Uterus (tissue), 4 donors: ENCODE results near the gene KCNJ16. TPM values are rescaled to one million over a fixed set of nuclear protein-coding genes. Genes with fewer than 3 reads are reported as not detected.
A peak's percentile ranks its signal among the peaks of the same experiment; 100 is the strongest.

Source experiments
- DNase-seq, 2 donors: peaks; one replicate each; pipeline ENCODE4 v3.0.0-alpha.2; 2019 to 2020
- H3K27ac ChIP-seq, 2 donors: fragments of 200-600 bp; sonication (generic); 1 replicate in 1 of 2; 2 replicates in 1 of 2; pipeline ENCODE4 v1.5.1; 2016 to 2018
- H3K27me3 ChIP-seq, 2 donors: fragments of 200-600 bp; sonication (generic); one replicate each; pipeline ENCODE4 v1.5.1; 2018 to 2019; ENCODE audit warnings: control low read depth in 1 of 2
- H3K36me3 ChIP-seq, 2 donors: fragments of 200-600 bp; sonication (generic); one replicate each; pipeline ENCODE4 v1.5.1; 2019; ENCODE audit warnings: control low read depth in 1 of 2
- H3K4me1 ChIP-seq, 2 donors: fragments of 200-600 bp; sonication (generic); one replicate each; pipeline ENCODE4 v1.5.1; 2018 to 2019; ENCODE audit warnings: control low read depth in 1 of 2
- H3K4me3 ChIP-seq, 2 donors: fragments of 200-600 bp; sonication (generic); 1 replicate in 1 of 2; 2 replicates in 1 of 2; pipeline ENCODE4 v1.5.1; 2018 to 2019; ENCODE audit warnings: mild to moderate bottlenecking in 1 of 2
- H3K9me3 ChIP-seq, 2 donors: fragments of 200-600 bp; sonication (generic); one replicate each; pipeline ENCODE4 v1.5.1; 2019; ENCODE audit warnings: control low read depth in 1 of 2
- CTCF ChIP-seq, 4 experiments: fragments of 200-600 bp in 2 of 4; fragments of 450-650 bp in 2 of 4; sonication (generic) in 2 of 4; IDR thresholded peaks; one replicate each; pipeline ENCODE4 v1.5.1; 2016 to 2019; ENCODE audit warnings: antibody characterized with exemption in 4 of 4, mild to moderate bottlenecking in 2 of 4, moderate library complexity in 1 of 4
- POLR2A ChIP-seq, 2 donors: fragments of 450-650 bp; IDR thresholded peaks; one replicate each; pipeline ENCODE4 v1.6.1; 2016; ENCODE audit warnings: antibody characterized with exemption in 2 of 2, mild to moderate bottlenecking in 1 of 2, moderate library complexity in 1 of 2
- intact Hi-C: fragments of 100-400 bp; cut with DNase I; formaldehyde crosslinking; loops from one replicate; pipeline ENCODE4 v1.15.1; 2023; ENCODE audit warnings: low total_unique reads
- total RNA-seq, 4 donors: library from RNA; depleted of rRNA in 3 of 4; stranded (reverse); fragments of >200 nt in 3 of 4; gene quantifications; one replicate each; pipeline versions ENCODE4 v1.1.0 to v1.2.4, GENCODE V29; 2014 to 2023
- donor health status: DM: yes; HTN: yes; CAD: no.

KCNJ16 gene
- total RNA-seq, 4 donors from 2014 or later, result 2.4 TPM; not detected in 2

GRCh38 chr17:70169709-70170597 is 94.9 kb downstream of the KCNJ16 start:
- Histone ChIP-seq H3K9me3 (no peaks in the 10 kb centered on the region), H3K36me3 (no peaks in the 10 kb centered on the region), H3K4me3 (peak overlapping the region; percentile 1 to 58), H3K27me3 (peaks cover 0 to 8% of the 10 kb centered on the region in 2 donors), H3K27ac (no peak overlapping the region), H3K4me1 (no peaks in the 10 kb centered on the region)
- intact Hi-C loops, result no loop called here
- TF ChIP-seq CTCF (IDR thresholded peaks at IDR 0.05) (no peak), POLR2A (IDR thresholded peaks at IDR 0.05) (no peak)
- DNase-seq, result no peak

GRCh38 chr17:70171159-70171558 is 96.1 kb downstream of the KCNJ16 start:
- no peak overlapping the region for H3K27ac ChIP-seq
- H3K4me1 ChIP-seq, result no peaks in the 10 kb centered on the region
- no peaks in the 10 kb centered on the region for H3K36me3 ChIP-seq
- no peak overlapping the region for H3K4me3 ChIP-seq
- TF ChIP-seq CTCF (IDR thresholded peaks at IDR 0.05) (no peak), POLR2A (IDR thresholded peaks at IDR 0.05) (no peak)
- intact Hi-C loops, result no loop called here
- no peak for DNase-seq
- H3K9me3 ChIP-seq, result no peaks in the 10 kb centered on the region
- peaks cover 0 to 8% of the 10 kb centered on the region in 2 donors for H3K27me3 ChIP-seq

- TF ChIP-seq POLR2A (IDR thresholded peaks at IDR 0.05) (no peak), CTCF (IDR thresholded peaks at IDR 0.05) (no peak)
- intact Hi-C loops, result no loop called here
- Histone ChIP-seq H3K27me3 (peaks cover 0 to 8% of the 10 kb centered on the region in 2 donors), H3K4me3 (no peak overlapping the region), H3K4me1 (no peaks in the 10 kb centered on the region), H3K36me3 (no peaks in the 10 kb centered on the region), H3K27ac (no peak overlapping the region), H3K9me3 (no peaks in the 10 kb centered on the region)
- DNase-seq, result no peak
Observed at GRCh38 chr17:70172449-70172848, 97.4 kb downstream of the KCNJ16 start.

GRCh38 chr17:70172923-70173322 is 97.9 kb downstream of the KCNJ16 start:
- Histone ChIP-seq H3K4me1 (no peaks in the 10 kb centered on the region), H3K9me3 (no peaks in the 10 kb centered on the region), H3K27me3 (peaks cover 0 to 5% of the 10 kb centered on the region in 2 donors), H3K4me3 (no peak overlapping the region), H3K27ac (no peak overlapping the region), H3K36me3 (no peaks in the 10 kb centered on the region)
- intact Hi-C loops, result no loop called here
- no peak for DNase-seq
- TF ChIP-seq CTCF (IDR thresholded peaks at IDR 0.05) (no peak), POLR2A (IDR thresholded peaks at IDR 0.05) (no peak)

- Histone ChIP-seq H3K4me3 (no peak overlapping the region), H3K36me3 (no peaks in the 10 kb centered on the region), H3K27ac (no peak overlapping the region), H3K27me3 (peaks cover 0 to 5% of the 10 kb centered on the region in 2 donors), H3K4me1 (no peaks in the 10 kb centered on the region), H3K9me3 (no peaks in the 10 kb centered on the region)
- no peak for DNase-seq
- intact Hi-C loops, result no loop called here
- TF ChIP-seq POLR2A (IDR thresholded peaks at IDR 0.05), result no peak
- no peak for TF ChIP-seq CTCF (IDR thresholded peaks at IDR 0.05)
Observed at GRCh38 chr17:70173681-70174080, 98.7 kb downstream of the KCNJ16 start.
